ENCODE results near the gene PTPRN2. TPM values are rescaled to one million over a fixed set of nuclear protein-coding genes. Genes with fewer than 3 reads are reported as not detected.

Gene PTPRN2
- total and polyA plus RNA-seq, 3 experiments from 2014 or later = 0.33 to 1.2 (median 0.42) TPM

- Histone ChIP-seq H3K4me1 (ENCODE audit: insufficient read depth, low read length) (no peaks in the 10 kb centered on the region), H3K4me3 (ENCODE audit: low read length) (no peak overlapping the region), H3K27ac (ENCODE audit: low read depth, low read length) (no peak overlapping the region), H3K9me3 (ENCODE audit: low read length) (no peaks in the 10 kb centered on the region), H3K27me3 (ENCODE audit: insufficient read depth, low read length, poor library complexity, severe bottlenecking) (no peaks in the 10 kb centered on the region), H3K36me3 (ENCODE audit: insufficient read depth, low read length) (no peaks in the 10 kb centered on the region)
- H3K36me3 Mint-ChIP-seq = no peaks in the 10 kb centered on the region
- peaks cover 0 to 2% of the 10 kb centered on the region in 2 donors for H3K27me3 Mint-ChIP-seq
- H3K4me3 Mint-ChIP-seq = no peak overlapping the region
- ChIA-PET POLR2A (no interaction called here), CTCF (no interaction called here)
- H3K4me1 Mint-ChIP-seq = no peaks in the 10 kb centered on the region
- H3K27ac Mint-ChIP-seq = no peak overlapping the region
- peaks cover 0 to under 1% (median 0%) of the 10 kb centered on the region in 5 donors for H3K9me3 Mint-ChIP-seq
- no peak for DNase-seq
Measured at GRCh38 chr7:157813053-157813452, 774.6 kb downstream of the PTPRN2 start.

DNA sequence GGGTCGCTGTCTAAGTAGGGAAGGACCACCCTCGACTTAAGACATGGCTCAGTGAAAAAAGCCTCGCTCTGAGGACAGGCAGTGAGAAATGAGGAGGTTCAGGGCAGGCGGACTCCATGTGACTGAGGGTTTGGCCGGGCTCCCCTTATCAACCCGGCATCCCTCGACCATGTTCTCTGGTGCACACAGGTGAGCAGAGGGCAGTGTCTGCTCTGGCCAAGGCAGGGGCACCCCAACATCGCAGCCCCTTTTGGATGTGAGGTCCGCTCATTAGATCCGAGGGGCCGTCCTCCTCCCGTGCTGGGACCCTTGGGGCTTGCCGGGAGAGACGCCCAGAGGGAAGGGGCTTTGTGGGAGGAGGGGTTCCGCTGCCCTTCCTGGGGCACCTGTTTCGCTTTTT lies 775.7 kb downstream of the PTPRN2 start:
- Mint-ChIP-seq H3K27ac (no peak overlapping the region), H3K4me3 (no peak overlapping the region), H3K9me3 (peaks cover 0 to 1% (median 0%) of the 10 kb centered on the region in 5 donors), H3K27me3 (peaks cover 0 to 2% of the 10 kb centered on the region in 2 donors), H3K4me1 (no peaks in the 10 kb centered on the region), H3K36me3 (no peaks in the 10 kb centered on the region)
- H3K4me1 ChIP-seq (ENCODE audit: insufficient read depth, low read length) = no peaks in the 10 kb centered on the region
- POLR2A ChIA-PET = no interaction called here
- DNase-seq = no peak
- H3K36me3 ChIP-seq (ENCODE audit: insufficient read depth, low read length) = no peaks in the 10 kb centered on the region
- no peaks in the 10 kb centered on the region for H3K27me3 ChIP-seq (ENCODE audit: insufficient read depth, low read length, poor library complexity, severe bottlenecking)
- no peak overlapping the region for H3K4me3 ChIP-seq (ENCODE audit: low read length)
- H3K9me3 ChIP-seq (ENCODE audit: low read length) = no peaks in the 10 kb centered on the region
- no peak overlapping the region for H3K27ac ChIP-seq (ENCODE audit: low read depth, low read length)
- CTCF ChIA-PET = no interaction called here

GRCh38 chr7:157809863-157810851 lies 777.5 kb downstream of the PTPRN2 start:
- Mint-ChIP-seq H3K9me3 (peaks cover 0 to 1% (median 0%) of the 10 kb centered on the region in 5 donors), H3K4me1 (no peaks in the 10 kb centered on the region), H3K4me3 (no peak overlapping the region), H3K27me3 (no peaks in the 10 kb centered on the region), H3K27ac (no peak overlapping the region), H3K36me3 (no peaks in the 10 kb centered on the region)
- no peaks in the 10 kb centered on the region for H3K27me3 ChIP-seq (ENCODE audit: insufficient read depth, low read length, poor library complexity, severe bottlenecking)
- ChIA-PET POLR2A (no interaction called here), CTCF (no interaction called here)
- no peak overlapping the region for H3K4me3 ChIP-seq (ENCODE audit: low read length)
- DNase-seq = no peak
- H3K27ac ChIP-seq (ENCODE audit: low read depth, low read length) = no peak overlapping the region
- no peaks in the 10 kb centered on the region for H3K9me3 ChIP-seq (ENCODE audit: low read length)
- no peaks in the 10 kb centered on the region for H3K4me1 ChIP-seq (ENCODE audit: insufficient read depth, low read length)
- no peaks in the 10 kb centered on the region for H3K36me3 ChIP-seq (ENCODE audit: insufficient read depth, low read length)

GRCh38 chr7:157809154-157809862 lies 778.3 kb downstream of the PTPRN2 start:
- H3K9me3 Mint-ChIP-seq = peaks cover 0 to 1% (median 0%) of the 10 kb centered on the region in 5 donors
- no peak overlapping the region for H3K4me3 ChIP-seq (ENCODE audit: low read length)
- no peaks in the 10 kb centered on the region for H3K36me3 ChIP-seq (ENCODE audit: insufficient read depth, low read length)
- H3K4me1 ChIP-seq (ENCODE audit: insufficient read depth, low read length) = no peaks in the 10 kb centered on the region
- H3K36me3 Mint-ChIP-seq = no peaks in the 10 kb centered on the region
- POLR2A ChIA-PET = no interaction called here
- no peaks in the 10 kb centered on the region for H3K27me3 ChIP-seq (ENCODE audit: insufficient read depth, low read length, poor library complexity, severe bottlenecking)
- H3K4me1 Mint-ChIP-seq = no peaks in the 10 kb centered on the region
- DNase-seq = no peak
- CTCF ChIA-PET = no interaction called here
- H3K9me3 ChIP-seq (ENCODE audit: low read length) = no peaks in the 10 kb centered on the region
- no peak overlapping the region for H3K4me3 Mint-ChIP-seq
- no peak overlapping the region for H3K27ac ChIP-seq (ENCODE audit: low read depth, low read length)
- H3K27me3 Mint-ChIP-seq = no peaks in the 10 kb centered on the region
- no peak overlapping the region for H3K27ac Mint-ChIP-seq

GRCh38 chr7:157808042-157808441 lies 779.6 kb downstream of the PTPRN2 start:
- Mint-ChIP-seq H3K27ac (no peak overlapping the region), H3K9me3 (peaks cover 0 to 1% (median 0%) of the 10 kb centered on the region in 5 donors), H3K27me3 (peaks cover 0 to 1% of the 10 kb centered on the region in 2 donors), H3K36me3 (no peaks in the 10 kb centered on the region), H3K4me1 (no peaks in the 10 kb centered on the region), H3K4me3 (no peak overlapping the region)
- H3K27ac ChIP-seq (ENCODE audit: low read depth, low read length) = no peak overlapping the region
- H3K4me3 ChIP-seq (ENCODE audit: low read length) = no peak overlapping the region
- ChIA-PET POLR2A (no interaction called here), CTCF (no interaction called here)
- no peaks in the 10 kb centered on the region for H3K9me3 ChIP-seq (ENCODE audit: low read length)
- no peaks in the 10 kb centered on the region for H3K4me1 ChIP-seq (ENCODE audit: insufficient read depth, low read length)
- H3K27me3 ChIP-seq (ENCODE audit: insufficient read depth, low read length, poor library complexity, severe bottlenecking) = no peaks in the 10 kb centered on the region
- no peak for DNase-seq
- H3K36me3 ChIP-seq (ENCODE audit: insufficient read depth, low read length) = no peaks in the 10 kb centered on the region

GRCh38 chr7:157807510-157807909 lies 780.1 kb downstream of the PTPRN2 start:
- H3K36me3 Mint-ChIP-seq = no peaks in the 10 kb centered on the region
- H3K9me3 Mint-ChIP-seq = peaks cover 0 to 1% (median 0%) of the 10 kb centered on the region in 5 donors
- Histone ChIP-seq H3K9me3 (ENCODE audit: low read length) (no peaks in the 10 kb centered on the region), H3K4me3 (ENCODE audit: low read length) (no peak overlapping the region), H3K4me1 (ENCODE audit: insufficient read depth, low read length) (no peaks in the 10 kb centered on the region), H3K36me3 (ENCODE audit: insufficient read depth, low read length) (no peaks in the 10 kb centered on the region), H3K27me3 (ENCODE audit: insufficient read depth, low read length, poor library complexity, severe bottlenecking) (no peaks in the 10 kb centered on the region), H3K27ac (ENCODE audit: low read depth, low read length) (no peak overlapping the region)
- H3K4me3 Mint-ChIP-seq = no peak overlapping the region
- POLR2A ChIA-PET = no interaction called here
- no peak overlapping the region for H3K27ac Mint-ChIP-seq
- no peak for DNase-seq
- CTCF ChIA-PET = no interaction called here
- no peaks in the 10 kb centered on the region for H3K4me1 Mint-ChIP-seq
- H3K27me3 Mint-ChIP-seq = peaks cover 0 to 1% of the 10 kb centered on the region in 2 donors

DNA sequence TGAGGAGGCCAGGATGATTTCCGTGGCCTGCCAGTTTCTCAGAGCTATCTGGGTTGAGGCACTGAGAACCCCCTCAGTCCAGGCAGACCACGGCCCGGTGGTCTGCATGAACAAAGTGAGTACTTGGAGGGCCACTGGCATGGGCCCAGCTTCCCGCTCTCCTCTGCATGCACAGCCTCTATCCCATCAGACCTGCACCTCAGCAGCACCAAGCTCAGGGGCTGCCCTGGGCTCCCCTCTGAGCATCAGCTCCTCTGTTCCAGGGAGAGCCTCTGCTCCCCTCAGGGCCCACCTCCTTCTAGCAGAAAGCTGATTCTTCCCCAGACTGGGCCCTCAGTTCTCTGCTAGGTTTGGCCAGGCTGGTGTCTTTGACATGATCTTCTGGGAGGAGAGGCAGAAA lies 780.9 kb downstream of the PTPRN2 start:
- H3K9me3 ChIP-seq (ENCODE audit: low read length) = no peaks in the 10 kb centered on the region
- ChIA-PET CTCF (no interaction called here), POLR2A (no interaction called here)
- H3K36me3 ChIP-seq (ENCODE audit: insufficient read depth, low read length) = no peaks in the 10 kb centered on the region
- Mint-ChIP-seq H3K36me3 (no peaks in the 10 kb centered on the region), H3K27ac (no peak overlapping the region), H3K4me1 (no peaks in the 10 kb centered on the region), H3K9me3 (peaks cover 0 to 1% (median 0%) of the 10 kb centered on the region in 5 donors), H3K27me3 (peaks cover 0 to 1% of the 10 kb centered on the region in 2 donors), H3K4me3 (no peak overlapping the region)
- DNase-seq = peak in 1 of 5 donors; percentile 9
- no peaks in the 10 kb centered on the region for H3K4me1 ChIP-seq (ENCODE audit: insufficient read depth, low read length)
- no peak overlapping the region for H3K4me3 ChIP-seq (ENCODE audit: low read length)
- no peak overlapping the region for H3K27ac ChIP-seq (ENCODE audit: low read depth, low read length)
- H3K27me3 ChIP-seq (ENCODE audit: insufficient read depth, low read length, poor library complexity, severe bottlenecking) = no peaks in the 10 kb centered on the region

DNA sequence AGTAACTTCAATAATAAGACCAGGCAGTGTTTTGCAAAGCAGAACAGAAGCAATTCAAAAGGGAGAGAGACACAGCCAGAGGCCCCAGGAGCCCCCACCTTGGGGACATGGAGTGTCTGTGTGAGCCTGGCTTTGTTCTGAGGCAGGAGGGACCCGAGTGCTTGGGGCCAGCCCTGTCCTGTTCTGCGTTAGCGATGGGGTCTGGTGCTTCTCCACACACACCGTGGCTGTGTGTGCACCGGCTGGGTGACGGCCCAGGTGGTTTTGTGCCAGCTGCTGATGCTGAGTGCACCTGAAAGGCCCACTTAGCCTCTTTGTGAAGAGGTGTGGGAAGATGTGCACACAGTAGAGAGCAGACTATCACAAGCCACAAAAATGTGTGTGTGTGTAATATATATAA lies 781.9 kb downstream of the PTPRN2 start:
- no peaks in the 10 kb centered on the region for H3K27me3 ChIP-seq (ENCODE audit: insufficient read depth, low read length, poor library complexity, severe bottlenecking)
- H3K9me3 ChIP-seq (ENCODE audit: low read length) = no peaks in the 10 kb centered on the region
- H3K4me3 ChIP-seq (ENCODE audit: low read length) = no peak overlapping the region
- no peaks in the 10 kb centered on the region for H3K36me3 ChIP-seq (ENCODE audit: insufficient read depth, low read length)
- Mint-ChIP-seq H3K4me3 (no peak overlapping the region), H3K36me3 (no peaks in the 10 kb centered on the region), H3K27me3 (peaks cover 0 to 1% of the 10 kb centered on the region in 2 donors), H3K4me1 (no peaks in the 10 kb centered on the region), H3K9me3 (peaks cover 0 to 1% (median 0%) of the 10 kb centered on the region in 5 donors), H3K27ac (no peak overlapping the region)
- H3K27ac ChIP-seq (ENCODE audit: low read depth, low read length) = no peak overlapping the region
- DNase-seq = peak in 1 of 5 donors; percentile 8
- POLR2A ChIA-PET = no interaction called here
- CTCF ChIA-PET = no interaction called here
- no peaks in the 10 kb centered on the region for H3K4me1 ChIP-seq (ENCODE audit: insufficient read depth, low read length)

Measured in CD8-positive, alpha-beta memory T cell (primary cell).